ENCODE measurements around the gene LRCH2.

The LRCH2 gene

GRCh38 chrX:115173181-115173580 lies 60.7 kb downstream of the LRCH2 start:
- H3K27me3 ChIP-seq (ENCODE audit: control insufficient read depth in 1 of 2, insufficient read depth in 2 of 2, low read length in 2 of 2): no peaks in the 10 kb centered on the region
- no peaks in the 10 kb centered on the region for H3K36me3 ChIP-seq (ENCODE audit: control insufficient read depth in 2 of 2, insufficient read depth in 2 of 2, low read length in 2 of 2)
- no peak overlapping the region for H3K9ac ChIP-seq (ENCODE audit: low read length in 2 of 2)
- H3K4me1 ChIP-seq (ENCODE audit: control insufficient read depth, insufficient read depth, low read length): no peaks in the 10 kb centered on the region
- H3K9me3 ChIP-seq (ENCODE audit: control insufficient read depth in 2 of 2, low read length in 2 of 2): no peaks in the 10 kb centered on the region
- H3K27ac ChIP-seq (ENCODE audit: low read length): no peak overlapping the region
- H3K4me3 ChIP-seq (ENCODE audit: low read length in 2 of 2): no peak overlapping the region

GRCh38 chrX:115147220-115147619 lies 86.7 kb downstream of the LRCH2 start:
- Histone ChIP-seq H3K4me1 (ENCODE audit: control insufficient read depth, insufficient read depth, low read length) (no peaks in the 10 kb centered on the region), H3K27me3 (ENCODE audit: control insufficient read depth in 1 of 2, insufficient read depth in 2 of 2, low read length in 2 of 2) (peaks cover 0 to 3% of the 10 kb centered on the region in 2 donors), H3K4me3 (ENCODE audit: low read length in 2 of 2) (no peak overlapping the region), H3K9me3 (ENCODE audit: control insufficient read depth in 2 of 2, low read length in 2 of 2) (no peaks in the 10 kb centered on the region), H3K36me3 (ENCODE audit: control insufficient read depth in 2 of 2, insufficient read depth in 2 of 2, low read length in 2 of 2) (no peaks in the 10 kb centered on the region), H3K27ac (ENCODE audit: low read length) (no peak overlapping the region), H3K9ac (ENCODE audit: low read length in 2 of 2) (no peak overlapping the region)

- no peak overlapping the region for H3K27ac ChIP-seq (ENCODE audit: low read length)
- no peak overlapping the region for H3K9ac ChIP-seq (ENCODE audit: low read length in 2 of 2)
- H3K27me3 ChIP-seq (ENCODE audit: control insufficient read depth in 1 of 2, insufficient read depth in 2 of 2, low read length in 2 of 2): no peaks in the 10 kb centered on the region
Observed at GRCh38 chrX:115142057-115142456, 91.8 kb downstream of the LRCH2 start.

GRCh38 chrX:115138040-115138439 lies 95.9 kb downstream of the LRCH2 start:
- H3K9ac ChIP-seq (ENCODE audit: low read length in 2 of 2): no peak overlapping the region
- H3K9me3 ChIP-seq (ENCODE audit: control insufficient read depth in 2 of 2, low read length in 2 of 2): no peaks in the 10 kb centered on the region
- H3K27me3 ChIP-seq (ENCODE audit: control insufficient read depth in 1 of 2, insufficient read depth in 2 of 2, low read length in 2 of 2): no peaks in the 10 kb centered on the region
- H3K27ac ChIP-seq (ENCODE audit: low read length): no peak overlapping the region
- no peak overlapping the region for H3K4me3 ChIP-seq (ENCODE audit: low read length in 2 of 2)
- no peaks in the 10 kb centered on the region for H3K36me3 ChIP-seq (ENCODE audit: control insufficient read depth in 2 of 2, insufficient read depth in 2 of 2, low read length in 2 of 2)
- H3K4me1 ChIP-seq (ENCODE audit: control insufficient read depth, insufficient read depth, low read length): no peaks in the 10 kb centered on the region

More at GRCh38 chrX:115142057-115142456, 91.8 kb downstream of the LRCH2 start:
- no peaks in the 10 kb centered on the region for H3K9me3 ChIP-seq (ENCODE audit: control insufficient read depth in 2 of 2, low read length in 2 of 2)
- no peaks in the 10 kb centered on the region for H3K4me1 ChIP-seq (ENCODE audit: control insufficient read depth, insufficient read depth, low read length)
- H3K4me3 ChIP-seq (ENCODE audit: low read length in 2 of 2): no peak overlapping the region
- H3K36me3 ChIP-seq (ENCODE audit: control insufficient read depth in 2 of 2, insufficient read depth in 2 of 2, low read length in 2 of 2): no peaks in the 10 kb centered on the region

GRCh38 chrX:115134382-115134781 lies 99.5 kb downstream of the LRCH2 start:
- Histone ChIP-seq H3K4me1 (ENCODE audit: control insufficient read depth, insufficient read depth, low read length) (no peaks in the 10 kb centered on the region), H3K9me3 (ENCODE audit: control insufficient read depth in 2 of 2, low read length in 2 of 2) (no peaks in the 10 kb centered on the region), H3K27ac (ENCODE audit: low read length) (no peak overlapping the region), H3K27me3 (ENCODE audit: control insufficient read depth in 1 of 2, insufficient read depth in 2 of 2, low read length in 2 of 2) (no peaks in the 10 kb centered on the region), H3K4me3 (ENCODE audit: low read length in 2 of 2) (no peak overlapping the region), H3K36me3 (ENCODE audit: control insufficient read depth in 2 of 2, insufficient read depth in 2 of 2, low read length in 2 of 2) (no peaks in the 10 kb centered on the region), H3K9ac (ENCODE audit: low read length in 2 of 2) (no peak overlapping the region)

- no peaks in the 10 kb centered on the region for H3K27me3 ChIP-seq (ENCODE audit: control insufficient read depth in 1 of 2, insufficient read depth in 2 of 2, low read length in 2 of 2)
- H3K9me3 ChIP-seq (ENCODE audit: control insufficient read depth in 2 of 2, low read length in 2 of 2): no peaks in the 10 kb centered on the region
- H3K4me3 ChIP-seq (ENCODE audit: low read length in 2 of 2): no peak overlapping the region
- no peaks in the 10 kb centered on the region for H3K36me3 ChIP-seq (ENCODE audit: control insufficient read depth in 2 of 2, insufficient read depth in 2 of 2, low read length in 2 of 2)
- H3K27ac ChIP-seq (ENCODE audit: low read length): no peak overlapping the region
- H3K4me1 ChIP-seq (ENCODE audit: control insufficient read depth, insufficient read depth, low read length): no peaks in the 10 kb centered on the region
- no peak overlapping the region for H3K9ac ChIP-seq (ENCODE audit: low read length in 2 of 2)
Observed at GRCh38 chrX:115112411-115112810, 121.5 kb downstream of the LRCH2 start.

- Histone ChIP-seq H3K9ac (ENCODE audit: low read length in 2 of 2) (no peak overlapping the region), H3K27me3 (ENCODE audit: control insufficient read depth in 1 of 2, insufficient read depth in 2 of 2, low read length in 2 of 2) (no peaks in the 10 kb centered on the region), H3K4me3 (ENCODE audit: low read length in 2 of 2) (no peak overlapping the region), H3K27ac (ENCODE audit: low read length) (no peak overlapping the region), H3K36me3 (ENCODE audit: control insufficient read depth in 2 of 2, insufficient read depth in 2 of 2, low read length in 2 of 2) (peaks cover 0 to 6% of the 10 kb centered on the region in 2 donors), H3K4me1 (ENCODE audit: control insufficient read depth, insufficient read depth, low read length) (no peaks in the 10 kb centered on the region), H3K9me3 (ENCODE audit: control insufficient read depth in 2 of 2, low read length in 2 of 2) (peaks cover 0 to 2% of the 10 kb centered on the region in 2 donors)
Observed at GRCh38 chrX:115098897-115099296, 135.0 kb downstream of the LRCH2 start.

- Histone ChIP-seq H3K9ac (ENCODE audit: low read length in 2 of 2) (no peak overlapping the region), H3K27me3 (ENCODE audit: control insufficient read depth in 1 of 2, insufficient read depth in 2 of 2, low read length in 2 of 2) (no peaks in the 10 kb centered on the region), H3K36me3 (ENCODE audit: control insufficient read depth in 2 of 2, insufficient read depth in 2 of 2, low read length in 2 of 2) (no peaks in the 10 kb centered on the region), H3K4me3 (ENCODE audit: low read length in 2 of 2) (no peak overlapping the region), H3K27ac (ENCODE audit: low read length) (no peak overlapping the region), H3K4me1 (ENCODE audit: control insufficient read depth, insufficient read depth, low read length) (no peaks in the 10 kb centered on the region), H3K9me3 (ENCODE audit: control insufficient read depth in 2 of 2, low read length in 2 of 2) (no peaks in the 10 kb centered on the region)
Observed at GRCh38 chrX:115093191-115093590, 140.7 kb downstream of the LRCH2 start.

- Histone ChIP-seq H3K4me3 (ENCODE audit: low read length in 2 of 2) (no peak overlapping the region), H3K36me3 (ENCODE audit: control insufficient read depth in 2 of 2, insufficient read depth in 2 of 2, low read length in 2 of 2) (no peaks in the 10 kb centered on the region), H3K27me3 (ENCODE audit: control insufficient read depth in 1 of 2, insufficient read depth in 2 of 2, low read length in 2 of 2) (no peaks in the 10 kb centered on the region), H3K9ac (ENCODE audit: low read length in 2 of 2) (no peak overlapping the region), H3K27ac (ENCODE audit: low read length) (no peak overlapping the region), H3K4me1 (ENCODE audit: control insufficient read depth, insufficient read depth, low read length) (no peaks in the 10 kb centered on the region), H3K9me3 (ENCODE audit: control insufficient read depth in 2 of 2, low read length in 2 of 2) (no peaks in the 10 kb centered on the region)
Observed at GRCh38 chrX:115089419-115089818, 144.5 kb downstream of the LRCH2 start.

- H3K9ac ChIP-seq (ENCODE audit: low read length in 2 of 2): no peak overlapping the region
- no peaks in the 10 kb centered on the region for H3K36me3 ChIP-seq (ENCODE audit: control insufficient read depth in 2 of 2, insufficient read depth in 2 of 2, low read length in 2 of 2)
- no peaks in the 10 kb centered on the region for H3K9me3 ChIP-seq (ENCODE audit: control insufficient read depth in 2 of 2, low read length in 2 of 2)
- H3K27me3 ChIP-seq (ENCODE audit: control insufficient read depth in 1 of 2, insufficient read depth in 2 of 2, low read length in 2 of 2): no peaks in the 10 kb centered on the region
- no peak overlapping the region for H3K4me3 ChIP-seq (ENCODE audit: low read length in 2 of 2)
- no peaks in the 10 kb centered on the region for H3K4me1 ChIP-seq (ENCODE audit: control insufficient read depth, insufficient read depth, low read length)
- no peak overlapping the region for H3K27ac ChIP-seq (ENCODE audit: low read length)
Observed at GRCh38 chrX:115068896-115069295, 165.0 kb downstream of the LRCH2 start.

GRCh38 chrX:115067812-115068211 lies 166.1 kb downstream of the LRCH2 start:
- H3K27ac ChIP-seq (ENCODE audit: low read length): no peak overlapping the region

More at GRCh38 chrX:115067812-115068211, 166.1 kb downstream of the LRCH2 start:
- H3K27me3 ChIP-seq (ENCODE audit: control insufficient read depth in 1 of 2, insufficient read depth in 2 of 2, low read length in 2 of 2): no peaks in the 10 kb centered on the region
- H3K36me3 ChIP-seq (ENCODE audit: control insufficient read depth in 2 of 2, insufficient read depth in 2 of 2, low read length in 2 of 2): no peaks in the 10 kb centered on the region
- H3K4me1 ChIP-seq (ENCODE audit: control insufficient read depth, insufficient read depth, low read length): no peaks in the 10 kb centered on the region
- H3K9me3 ChIP-seq (ENCODE audit: control insufficient read depth in 2 of 2, low read length in 2 of 2): no peaks in the 10 kb centered on the region
- H3K4me3 ChIP-seq (ENCODE audit: low read length in 2 of 2): no peak overlapping the region
- no peak overlapping the region for H3K9ac ChIP-seq (ENCODE audit: low read length in 2 of 2)
